GM23338 (cell line): Measurements from ENCODE around the gene SCYGR2. TPM values are rescaled to one million over a fixed set of nuclear protein-coding genes. Genes with fewer than 3 reads are reported as not detected.

Experiments used
- ATAC-seq: fragments of 200-7000 bp; cut with Tn5 transposase; 3 replicates; pipeline ENCODE4 v1.9.1; 2020
- DNase-seq: peaks from one replicate; pipeline ENCODE4 v3.0.0-alpha.2; 2015; ENCODE audit warnings: low spot score
- H2AFZ ChIP-seq: fragments of 200-600 bp; sonication (generic); 2 replicates; pipeline ENCODE4 v1.8.0; 2016; ENCODE audit warnings: antibody characterized with exemption, mild to moderate bottlenecking, moderate library complexity
- H3F3A ChIP-seq: fragments of 200-600 bp; sonication (generic); replicated peaks from 2 replicates; pipeline ENCODE4 v1.8.0; 2017; ENCODE audit warnings: antibody characterized with exemption, mixed run types, low read depth
- H3K27ac ChIP-seq: fragments of 200-600 bp; sonication (generic); 2 replicates; pipeline ENCODE4 v1.6.1; 2016; ENCODE audit warnings: low read depth
- H3K27me3 ChIP-seq: fragments of 200-600 bp; sonication (generic); 2 replicates; pipeline ENCODE4 v1.8.0; 2016; ENCODE audit warnings: mild to moderate bottlenecking, mixed run types, moderate library complexity; ENCODE audit not compliant: insufficient read depth
- H3K36me3 ChIP-seq: fragments of 200-600 bp; sonication (generic); 2 replicates; pipeline ENCODE4 v1.8.0; 2016; ENCODE audit warnings: mild to moderate bottlenecking; ENCODE audit not compliant: insufficient read depth
- H3K4me1 ChIP-seq: fragments of 200-600 bp; sonication (generic); 2 replicates; pipeline ENCODE4 v1.8.0; 2016; ENCODE audit warnings: mild to moderate bottlenecking, moderate library complexity; ENCODE audit not compliant: insufficient read depth
- H3K4me2 ChIP-seq: fragments of 200-600 bp; sonication (generic); 2 replicates; pipeline ENCODE4 v1.7.1; 2017; ENCODE audit warnings: mixed run types
- H3K4me3 ChIP-seq: fragments of 200-600 bp; sonication (generic); 2 replicates; pipeline ENCODE4 v1.6.1; 2016; ENCODE audit warnings: mixed run types
- H3K79me2 ChIP-seq: fragments of 200-600 bp; sonication (generic); replicated peaks from 2 replicates; pipeline ENCODE4 v1.8.0; 2017; ENCODE audit warnings: mild to moderate bottlenecking; ENCODE audit not compliant: insufficient read depth
- H3K9me2 ChIP-seq: fragments of 200-600 bp; sonication (generic); 2 replicates; pipeline ENCODE4 v1.8.0; 2017; ENCODE audit not compliant: insufficient read depth
- H4K20me1 ChIP-seq: fragments of 200-600 bp; sonication (generic); replicated peaks from 2 replicates; pipeline ENCODE4 v1.8.0; 2017; ENCODE audit warnings: mild to moderate bottlenecking; ENCODE audit not compliant: insufficient read depth
- H3K27ac Mint-ChIP-seq: 2 replicates; pipeline ENCODE4 v1.8.0; 2020; ENCODE audit warnings: inconsistent platforms, mild to moderate bottlenecking, moderate library complexity, mixed read lengths
- H3K27me3 Mint-ChIP-seq: 3 replicates; pipeline ENCODE4 v1.8.0; 2022; ENCODE audit warnings: low read depth, mild to moderate bottlenecking, moderate library complexity, mixed read lengths, inconsistent platforms; ENCODE audit not compliant: insufficient read depth, poor library complexity
- H3K36me3 Mint-ChIP-seq: 3 replicates; pipeline ENCODE4 v1.8.0; 2021; ENCODE audit warnings: low read depth, mild to moderate bottlenecking, inconsistent platforms, moderate library complexity, mixed read lengths
- H3K4me1 Mint-ChIP-seq: 3 replicates; pipeline ENCODE4 v1.8.0; 2020; ENCODE audit warnings: mild to moderate bottlenecking, inconsistent platforms, mixed read lengths
- H3K4me3 Mint-ChIP-seq: 3 replicates; pipeline ENCODE4 v1.8.0; 2021; ENCODE audit warnings: moderate library complexity, mild to moderate bottlenecking, inconsistent platforms, mixed read lengths
- H3K9me3 Mint-ChIP-seq: 3 replicates; pipeline ENCODE4 v1.8.0; 2020; ENCODE audit warnings: moderate library complexity, mild to moderate bottlenecking, inconsistent platforms, mixed read lengths
- CREB1 ChIP-seq: fragments of 250-450 bp; sonication (Bioruptor Pico); IDR thresholded peaks from 2 replicates; pipeline ENCODE4 v1.5.0; 2020; ENCODE audit warnings: low read depth, mild to moderate bottlenecking, moderate library complexity
- EZH2 ChIP-seq: fragments of 200-600 bp; sonication (generic); IDR thresholded peaks from one replicate; pipeline ENCODE4 v1.8.0; 2017; ENCODE audit warnings: antibody characterized with exemption, mild to moderate bottlenecking, low read depth; ENCODE audit not compliant: unreplicated experiment
- EZH2phosphoT487 ChIP-seq: fragments of 200-600 bp; sonication (generic); IDR thresholded peaks from one replicate; pipeline ENCODE4 v1.8.1; 2018; ENCODE audit warnings: antibody characterized with exemption; ENCODE audit not compliant: unreplicated experiment
- JUNB ChIP-seq: IDR thresholded peaks from one replicate; pipeline ENCODE4 v1.6.1; 2016; ENCODE audit warnings: antibody characterized with exemption; ENCODE audit not compliant: unreplicated experiment
- NANOG ChIP-seq: IDR thresholded peaks from 2 replicates; pipeline ENCODE4 v1.6.1; 2016; ENCODE audit warnings: antibody characterized with exemption, borderline replicate concordance
- POLR2AphosphoS5 ChIP-seq: IDR thresholded peaks from 2 replicates; pipeline ENCODE4 v1.6.1; 2016; ENCODE audit warnings: antibody characterized with exemption, low read depth
- STAT1 ChIP-seq: IDR thresholded peaks from one replicate; pipeline ENCODE4 v1.6.1; 2016; ENCODE audit warnings: antibody characterized with exemption; ENCODE audit not compliant: unreplicated experiment
- ZNF114 ChIP-seq: fragments of 250-450 bp; sonication (Bioruptor Pico); IDR thresholded peaks from 2 replicates; pipeline ENCODE4 v1.5.0; 2020; ENCODE audit warnings: mild to moderate bottlenecking, moderate library complexity
- ZNF331 ChIP-seq: fragments of 250-450 bp; sonication (Bioruptor Pico); IDR thresholded peaks from 2 replicates; pipeline ENCODE4 v1.5.0; 2020; ENCODE audit warnings: low read depth, mild to moderate bottlenecking, moderate library complexity
- polyA plus RNA-seq: library from polyadenylated mRNA; unstranded; fragments of >200 nt; fragmentation: Nextera tagmentation; extraction: Ambion mirVana; gene quantifications from 2 replicates; pipeline ENCODE4 v1.2.1, GENCODE V29; 2016
- total RNA-seq: library from RNA; depleted of rRNA; stranded (reverse); fragments of >200 nt; shearing (Covaris generic); gene quantifications from 2 replicates; pipeline ENCODE4 v1.2.3, GENCODE V29; 2014
- TF ChIP-seq, protein P1 (sequence below), 2 experiments: fragments of 200-600 bp in 1 of 2; sonication (generic) in 1 of 2; conservative IDR thresholded peaks; 2 replicates each; pipeline versions ENCODE4 v1.5.1 to v1.6.1; 2016 to 2017; ENCODE audit warnings: antibody characterized with exemption in 2 of 2, low read depth in 2 of 2, mild to moderate bottlenecking in 2 of 2, moderate library complexity in 1 of 2
- TF ChIP-seq, protein P2 (sequence below): IDR thresholded peaks from 2 replicates; pipeline ENCODE4 v1.6.1; 2016; ENCODE audit warnings: antibody characterized with exemption
- TF ChIP-seq, protein P3 (sequence below): fragments of 250-450 bp; sonication (Bioruptor Pico); IDR thresholded peaks from 2 replicates; pipeline ENCODE4 v1.5.0; 2020; ENCODE audit warnings: mild to moderate bottlenecking, moderate library complexity
- TF ChIP-seq, protein P4 (sequence below): IDR thresholded peaks from one replicate; pipeline ENCODE4 v1.6.1; 2018; ENCODE audit warnings: antibody characterized with exemption; ENCODE audit not compliant: unreplicated experiment

Gene SCYGR2
- total and polyA plus RNA-seq, 2 experiments from 2014 or later, result not detected

DNA sequence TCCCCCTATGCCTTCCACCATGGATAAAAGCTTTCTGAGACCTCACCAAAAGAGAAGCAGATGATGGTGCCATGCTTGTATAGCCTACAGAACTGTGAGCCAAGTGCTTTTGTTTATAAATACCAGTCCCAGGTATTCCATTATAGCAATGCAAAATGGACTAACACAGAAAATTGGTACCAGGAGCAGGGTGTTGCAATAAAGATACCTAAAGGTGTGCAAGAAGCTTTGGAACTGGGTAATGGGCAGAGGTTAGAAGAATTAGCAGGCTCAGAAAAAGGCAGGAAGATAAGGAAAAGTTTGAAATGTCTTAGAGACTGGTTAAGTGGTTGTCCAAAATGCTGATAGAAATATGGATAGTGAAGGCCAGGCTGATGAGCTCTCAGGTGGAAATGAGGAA, 16.3 kb upstream of the SCYGR2 start:
- Histone ChIP-seq H3K36me3 (peaks cover 4% of the 10 kb centered on the region; the same call in 1 of the 2 replicates), H3F3A (no peaks in the 10 kb centered on the region), H3K4me1 (no peaks in the 10 kb centered on the region), H3K9me2 (no peaks in the 10 kb centered on the region), H3K27me3 (no peaks in the 10 kb centered on the region), H2AFZ (no peak overlapping the region), H3K79me2 (no peaks in the 10 kb centered on the region), H4K20me1 (no peaks in the 10 kb centered on the region), H3K4me3 (no peak overlapping the region), H3K4me2 (no peak overlapping the region), H3K27ac (no peak overlapping the region)
- ATAC-seq (no peak), DNase-seq (no peak)
- TF ChIP-seq EZH2phosphoT487, result no peak
- TF ChIP-seq, protein P1, sequence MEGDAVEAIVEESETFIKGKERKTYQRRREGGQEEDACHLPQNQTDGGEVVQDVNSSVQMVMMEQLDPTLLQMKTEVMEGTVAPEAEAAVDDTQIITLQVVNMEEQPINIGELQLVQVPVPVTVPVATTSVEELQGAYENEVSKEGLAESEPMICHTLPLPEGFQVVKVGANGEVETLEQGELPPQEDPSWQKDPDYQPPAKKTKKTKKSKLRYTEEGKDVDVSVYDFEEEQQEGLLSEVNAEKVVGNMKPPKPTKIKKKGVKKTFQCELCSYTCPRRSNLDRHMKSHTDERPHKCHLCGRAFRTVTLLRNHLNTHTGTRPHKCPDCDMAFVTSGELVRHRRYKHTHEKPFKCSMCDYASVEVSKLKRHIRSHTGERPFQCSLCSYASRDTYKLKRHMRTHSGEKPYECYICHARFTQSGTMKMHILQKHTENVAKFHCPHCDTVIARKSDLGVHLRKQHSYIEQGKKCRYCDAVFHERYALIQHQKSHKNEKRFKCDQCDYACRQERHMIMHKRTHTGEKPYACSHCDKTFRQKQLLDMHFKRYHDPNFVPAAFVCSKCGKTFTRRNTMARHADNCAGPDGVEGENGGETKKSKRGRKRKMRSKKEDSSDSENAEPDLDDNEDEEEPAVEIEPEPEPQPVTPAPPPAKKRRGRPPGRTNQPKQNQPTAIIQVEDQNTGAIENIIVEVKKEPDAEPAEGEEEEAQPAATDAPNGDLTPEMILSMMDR (conservative IDR thresholded peaks at IDR 0.05; ENCODE audit: low read depth in 2 of 2), result no peak
- TF ChIP-seq, protein P2, sequence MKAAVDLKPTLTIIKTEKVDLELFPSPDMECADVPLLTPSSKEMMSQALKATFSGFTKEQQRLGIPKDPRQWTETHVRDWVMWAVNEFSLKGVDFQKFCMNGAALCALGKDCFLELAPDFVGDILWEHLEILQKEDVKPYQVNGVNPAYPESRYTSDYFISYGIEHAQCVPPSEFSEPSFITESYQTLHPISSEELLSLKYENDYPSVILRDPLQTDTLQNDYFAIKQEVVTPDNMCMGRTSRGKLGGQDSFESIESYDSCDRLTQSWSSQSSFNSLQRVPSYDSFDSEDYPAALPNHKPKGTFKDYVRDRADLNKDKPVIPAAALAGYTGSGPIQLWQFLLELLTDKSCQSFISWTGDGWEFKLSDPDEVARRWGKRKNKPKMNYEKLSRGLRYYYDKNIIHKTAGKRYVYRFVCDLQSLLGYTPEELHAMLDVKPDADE, result no peak
- no peak for TF ChIP-seq JUNB
- no peak for TF ChIP-seq ZNF331 (CRISPR knock-in tag)
- no peak for TF ChIP-seq EZH2
- TF ChIP-seq, protein P3, sequence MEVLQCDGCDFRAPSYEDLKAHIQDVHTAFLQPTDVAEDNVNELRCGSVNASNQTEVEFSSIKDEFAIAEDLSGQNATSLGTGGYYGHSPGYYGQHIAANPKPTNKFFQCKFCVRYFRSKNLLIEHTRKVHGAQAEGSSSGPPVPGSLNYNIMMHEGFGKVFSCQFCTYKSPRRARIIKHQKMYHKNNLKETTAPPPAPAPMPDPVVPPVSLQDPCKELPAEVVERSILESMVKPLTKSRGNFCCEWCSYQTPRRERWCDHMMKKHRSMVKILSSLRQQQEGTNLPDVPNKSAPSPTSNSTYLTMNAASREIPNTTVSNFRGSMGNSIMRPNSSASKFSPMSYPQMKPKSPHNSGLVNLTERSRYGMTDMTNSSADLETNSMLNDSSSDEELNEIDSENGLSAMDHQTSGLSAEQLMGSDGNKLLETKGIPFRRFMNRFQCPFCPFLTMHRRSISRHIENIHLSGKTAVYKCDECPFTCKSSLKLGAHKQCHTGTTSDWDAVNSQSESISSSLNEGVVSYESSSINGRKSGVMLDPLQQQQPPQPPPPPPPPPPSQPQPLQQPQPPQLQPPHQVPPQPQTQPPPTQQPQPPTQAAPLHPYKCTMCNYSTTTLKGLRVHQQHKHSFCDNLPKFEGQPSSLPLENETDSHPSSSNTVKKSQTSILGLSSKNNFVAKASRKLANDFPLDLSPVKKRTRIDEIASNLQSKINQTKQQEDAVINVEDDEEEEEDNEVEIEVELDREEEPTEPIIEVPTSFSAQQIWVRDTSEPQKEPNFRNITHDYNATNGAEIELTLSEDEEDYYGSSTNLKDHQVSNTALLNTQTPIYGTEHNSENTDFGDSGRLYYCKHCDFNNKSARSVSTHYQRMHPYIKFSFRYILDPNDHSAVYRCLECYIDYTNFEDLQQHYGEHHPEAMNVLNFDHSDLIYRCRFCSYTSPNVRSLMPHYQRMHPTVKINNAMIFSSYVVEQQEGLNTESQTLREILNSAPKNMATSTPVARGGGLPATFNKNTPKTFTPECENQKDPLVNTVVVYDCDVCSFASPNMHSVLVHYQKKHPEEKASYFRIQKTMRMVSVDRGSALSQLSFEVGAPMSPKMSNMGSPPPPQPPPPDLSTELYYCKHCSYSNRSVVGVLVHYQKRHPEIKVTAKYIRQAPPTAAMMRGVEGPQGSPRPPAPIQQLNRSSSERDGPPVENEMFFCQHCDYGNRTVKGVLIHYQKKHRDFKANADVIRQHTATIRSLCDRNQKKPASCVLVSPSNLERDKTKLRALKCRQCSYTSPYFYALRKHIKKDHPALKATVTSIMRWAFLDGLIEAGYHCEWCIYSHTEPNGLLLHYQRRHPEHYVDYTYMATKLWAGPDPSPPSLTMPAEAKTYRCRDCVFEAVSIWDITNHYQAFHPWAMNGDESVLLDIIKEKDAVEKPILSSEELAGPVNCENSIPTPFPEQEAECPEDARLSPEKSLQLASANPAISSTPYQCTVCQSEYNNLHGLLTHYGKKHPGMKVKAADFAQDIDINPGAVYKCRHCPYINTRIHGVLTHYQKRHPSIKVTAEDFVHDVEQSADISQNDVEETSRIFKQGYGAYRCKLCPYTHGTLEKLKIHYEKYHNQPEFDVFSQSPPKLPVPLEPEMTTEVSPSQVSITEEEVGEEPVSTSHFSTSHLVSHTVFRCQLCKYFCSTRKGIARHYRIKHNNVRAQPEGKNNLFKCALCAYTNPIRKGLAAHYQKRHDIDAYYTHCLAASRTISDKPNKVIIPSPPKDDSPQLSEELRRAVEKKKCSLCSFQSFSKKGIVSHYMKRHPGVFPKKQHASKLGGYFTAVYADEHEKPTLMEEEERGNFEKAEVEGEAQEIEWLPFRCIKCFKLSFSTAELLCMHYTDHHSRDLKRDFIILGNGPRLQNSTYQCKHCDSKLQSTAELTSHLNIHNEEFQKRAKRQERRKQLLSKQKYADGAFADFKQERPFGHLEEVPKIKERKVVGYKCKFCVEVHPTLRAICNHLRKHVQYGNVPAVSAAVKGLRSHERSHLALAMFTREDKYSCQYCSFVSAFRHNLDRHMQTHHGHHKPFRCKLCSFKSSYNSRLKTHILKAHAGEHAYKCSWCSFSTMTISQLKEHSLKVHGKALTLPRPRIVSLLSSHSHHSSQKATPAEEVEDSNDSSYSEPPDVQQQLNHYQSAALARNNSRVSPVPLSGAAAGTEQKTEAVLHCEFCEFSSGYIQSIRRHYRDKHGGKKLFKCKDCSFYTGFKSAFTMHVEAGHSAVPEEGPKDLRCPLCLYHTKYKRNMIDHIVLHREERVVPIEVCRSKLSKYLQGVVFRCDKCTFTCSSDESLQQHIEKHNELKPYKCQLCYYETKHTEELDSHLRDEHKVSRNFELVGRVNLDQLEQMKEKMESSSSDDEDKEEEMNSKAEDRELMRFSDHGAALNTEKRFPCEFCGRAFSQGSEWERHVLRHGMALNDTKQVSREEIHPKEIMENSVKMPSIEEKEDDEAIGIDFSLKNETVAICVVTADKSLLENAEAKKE (CRISPR knock-in tag), result no peak
- TF ChIP-seq CREB1 (CRISPR knock-in tag), result no peak
- no peak for TF ChIP-seq ZNF114 (CRISPR knock-in tag)
- TF ChIP-seq STAT1, result no peak
- no peak for TF ChIP-seq POLR2AphosphoS5
- TF ChIP-seq, protein P4, sequence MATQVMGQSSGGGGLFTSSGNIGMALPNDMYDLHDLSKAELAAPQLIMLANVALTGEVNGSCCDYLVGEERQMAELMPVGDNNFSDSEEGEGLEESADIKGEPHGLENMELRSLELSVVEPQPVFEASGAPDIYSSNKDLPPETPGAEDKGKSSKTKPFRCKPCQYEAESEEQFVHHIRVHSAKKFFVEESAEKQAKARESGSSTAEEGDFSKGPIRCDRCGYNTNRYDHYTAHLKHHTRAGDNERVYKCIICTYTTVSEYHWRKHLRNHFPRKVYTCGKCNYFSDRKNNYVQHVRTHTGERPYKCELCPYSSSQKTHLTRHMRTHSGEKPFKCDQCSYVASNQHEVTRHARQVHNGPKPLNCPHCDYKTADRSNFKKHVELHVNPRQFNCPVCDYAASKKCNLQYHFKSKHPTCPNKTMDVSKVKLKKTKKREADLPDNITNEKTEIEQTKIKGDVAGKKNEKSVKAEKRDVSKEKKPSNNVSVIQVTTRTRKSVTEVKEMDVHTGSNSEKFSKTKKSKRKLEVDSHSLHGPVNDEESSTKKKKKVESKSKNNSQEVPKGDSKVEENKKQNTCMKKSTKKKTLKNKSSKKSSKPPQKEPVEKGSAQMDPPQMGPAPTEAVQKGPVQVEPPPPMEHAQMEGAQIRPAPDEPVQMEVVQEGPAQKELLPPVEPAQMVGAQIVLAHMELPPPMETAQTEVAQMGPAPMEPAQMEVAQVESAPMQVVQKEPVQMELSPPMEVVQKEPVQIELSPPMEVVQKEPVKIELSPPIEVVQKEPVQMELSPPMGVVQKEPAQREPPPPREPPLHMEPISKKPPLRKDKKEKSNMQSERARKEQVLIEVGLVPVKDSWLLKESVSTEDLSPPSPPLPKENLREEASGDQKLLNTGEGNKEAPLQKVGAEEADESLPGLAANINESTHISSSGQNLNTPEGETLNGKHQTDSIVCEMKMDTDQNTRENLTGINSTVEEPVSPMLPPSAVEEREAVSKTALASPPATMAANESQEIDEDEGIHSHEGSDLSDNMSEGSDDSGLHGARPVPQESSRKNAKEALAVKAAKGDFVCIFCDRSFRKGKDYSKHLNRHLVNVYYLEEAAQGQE, result no peak
- TF ChIP-seq NANOG, result no peak
- Mint-ChIP-seq H3K27me3 (no peaks in the 10 kb centered on the region), H3K4me1 (peaks cover under 1% of the 10 kb centered on the region; the same call in 1 of the 3 replicates), H3K9me3 (peaks cover 13% of the 10 kb centered on the region), H3K36me3 (peaks cover 12% of the 10 kb centered on the region), H3K27ac (no peak overlapping the region), H3K4me3 (no peak overlapping the region)
